Adipose tissue (tissue), 3 donors: ENCODE data around the gene FAM120C. TPM values are rescaled to one million over a fixed set of nuclear protein-coding genes. Genes with fewer than 3 reads are reported as not detected.

Experiments
- H3K27ac ChIP-seq: one replicate; pipeline ENCODE4 v1.5.1; 2013; ENCODE audit warnings: low read depth, low read length
- WGBS, 3 donors: extraction: QIAGEN DNeasy Blood & Tissue Kit; methylation state at CpG; one replicate each; pipeline ENCODE4 v1.1.7; 2013; 5-methylcytosine and 5-hydroxymethylcytosine counted together
- polyA plus RNA-seq, 3 donors: library from polyadenylated mRNA; stranded (reverse); fragments of 200-250 nt; gene quantifications; one replicate each; pipeline ENCODE4 v1.2.3, GENCODE V29; 2013
- donor health status: healthy with polysubstance abuse.
- donor health status: Bipolar disorder and iron deficiency.
- donor health status: healthy.

FAM120C gene
- polyA plus RNA-seq, 3 donors: 1.4 to 5.2 (median 2.6) TPM

- no peak overlapping the region for H3K27ac ChIP-seq
- WGBS, 3 donors: 80 to 94% (median 92%) methylated on average over 3 of the region's 3 CpGs
Observed at GRCh38 chrX:54172455-54172854, 10.6 kb downstream of the FAM120C start.

GRCh38 chrX:54171527-54172250 is 11.4 kb downstream of the FAM120C start:
- no peak overlapping the region for H3K27ac ChIP-seq
- WGBS, 3 donors: 58 to 85% (median 66%) methylated on average over 4 of the region's 4 CpGs

DNA sequence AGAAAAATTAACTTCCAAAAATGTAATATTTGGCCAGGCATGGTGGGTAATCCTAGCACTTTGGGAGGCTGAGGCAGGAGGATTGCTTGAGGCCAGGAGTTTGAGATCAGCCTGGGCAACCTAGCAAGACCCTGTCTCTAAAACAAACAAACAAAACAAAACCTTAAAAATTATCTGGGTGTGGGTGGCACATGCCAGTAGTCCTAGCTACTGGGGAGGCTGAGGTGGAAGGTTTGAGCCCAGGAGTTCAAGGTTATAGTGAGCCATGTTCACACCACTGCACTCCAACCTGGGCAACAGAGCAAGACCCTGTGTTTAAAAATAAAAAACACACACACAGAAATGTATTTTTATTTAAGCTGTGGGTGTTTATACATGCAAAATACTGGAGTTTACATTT is 12.0 kb downstream of the FAM120C start:
- no peak overlapping the region for H3K27ac ChIP-seq

DNA sequence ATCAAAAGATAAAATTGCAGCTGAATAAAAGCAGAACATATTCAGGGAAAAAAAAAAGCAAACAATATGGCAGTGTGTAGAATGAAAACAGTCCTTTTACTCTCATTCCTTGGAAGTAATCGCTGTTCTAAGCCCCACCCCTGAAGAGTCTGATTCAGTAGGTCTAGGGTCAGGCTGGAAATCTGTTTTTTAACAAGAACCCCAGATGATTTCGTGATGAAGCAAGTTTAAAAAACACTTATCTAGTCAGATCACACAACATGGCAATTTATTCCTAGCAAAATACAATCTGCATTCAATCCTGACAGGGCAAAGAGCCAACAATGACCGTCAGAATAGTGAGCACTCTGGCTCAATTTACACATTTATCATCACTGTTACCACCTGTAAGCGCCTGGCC is 16.1 kb downstream of the FAM120C start:
- 32 to 47% (median 41%) methylated on average over 4 of the region's 4 CpGs for WGBS, 3 donors
- H3K27ac ChIP-seq: no peak overlapping the region

GRCh38 chrX:54157561-54157960 is 25.5 kb downstream of the FAM120C start:
- H3K27ac ChIP-seq: no peak overlapping the region

DNA sequence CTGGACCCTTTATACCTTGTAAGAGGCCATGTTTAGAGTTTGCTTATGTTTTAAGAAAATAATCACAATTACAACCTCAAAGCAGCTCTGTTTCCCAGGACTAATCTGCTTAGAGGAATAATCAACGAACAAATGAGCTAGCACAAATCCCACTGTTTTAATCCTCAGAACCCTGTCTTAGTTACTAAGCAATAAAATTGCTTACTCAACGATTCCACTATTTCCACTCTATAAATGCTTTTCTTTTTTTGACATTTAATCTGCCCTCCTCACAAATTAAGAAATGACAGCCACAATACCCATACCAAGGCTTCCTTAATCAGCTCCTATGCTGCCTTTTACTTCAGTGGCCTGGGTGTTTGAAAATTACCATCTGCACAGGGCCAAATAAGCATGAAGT is 48.8 kb downstream of the FAM120C start:
- no peak overlapping the region for H3K27ac ChIP-seq
- WGBS, 3 donors: 78 to 95% (median 84%) methylated on average over 2 of the region's 2 CpGs

- 84 to 98% (median 98%) methylated on average over 7 of the region's 7 CpGs for WGBS, 3 donors
- H3K27ac ChIP-seq: no peak overlapping the region
Observed at GRCh38 chrX:54116391-54116790, 66.7 kb downstream of the FAM120C start.

- H3K27ac ChIP-seq: no peak overlapping the region
- 61 to 81% (median 73%) methylated on average over 2 of the region's 2 CpGs for WGBS, 3 donors
Observed at GRCh38 chrX:54093571-54093970, 89.5 kb downstream of the FAM120C start.

GRCh38 chrX:54093159-54093558 is 89.9 kb downstream of the FAM120C start:
- WGBS, 3 donors: 71 to 92% (median 90%) methylated on average over 1 of the region's 1 CpG
- H3K27ac ChIP-seq: no peak overlapping the region

- 65 to 98% (median 80%) methylated on average over 2 of the region's 2 CpGs for WGBS, 3 donors
- no peak overlapping the region for H3K27ac ChIP-seq
Observed at GRCh38 chrX:54090880-54091279, 92.2 kb downstream of the FAM120C start.

DNA sequence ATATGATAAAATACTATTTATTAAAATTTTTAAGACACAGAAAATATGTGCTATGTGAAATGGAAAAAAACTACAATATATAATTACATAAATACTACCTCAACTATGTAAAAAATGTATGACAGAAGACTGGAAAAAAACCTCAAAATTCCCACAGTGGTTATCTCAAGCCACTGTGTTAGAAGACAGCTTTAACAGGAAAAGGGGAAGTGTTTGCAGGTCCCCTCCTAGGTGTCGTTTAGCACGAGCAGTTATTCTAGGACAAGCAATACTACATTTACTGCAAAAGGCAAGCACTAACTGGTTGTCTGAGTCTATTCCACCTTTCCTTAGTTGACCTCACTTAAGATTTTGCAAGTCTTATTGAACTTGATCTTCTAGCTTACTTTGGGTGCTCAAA is 93.9 kb downstream of the FAM120C start:
- 75 to 95% (median 77%) methylated on average over 2 of the region's 2 CpGs for WGBS, 3 donors
- H3K27ac ChIP-seq: no peak overlapping the region

DNA sequence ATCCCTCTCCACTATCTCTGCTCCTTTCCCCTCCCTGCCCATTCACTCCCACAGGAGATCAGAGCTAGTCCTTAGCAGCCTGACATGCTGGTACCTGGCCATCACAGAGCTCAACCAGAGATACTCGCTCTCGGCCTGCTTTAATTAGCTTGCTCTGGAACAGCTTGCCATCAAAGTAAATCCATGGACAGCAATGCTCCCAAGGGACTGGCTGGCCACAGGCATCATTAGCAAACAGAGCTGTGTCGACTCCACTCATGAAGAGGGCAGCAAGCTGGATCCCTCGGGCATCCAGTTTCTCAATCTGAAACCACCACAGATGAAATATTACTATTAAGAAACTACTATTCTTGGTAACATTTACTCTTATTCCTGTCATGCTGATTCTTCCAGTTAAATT is 95.4 kb downstream of the FAM120C start:
- WGBS, 3 donors: 69 to 89% (median 69%) methylated on average over 4 of the region's 4 CpGs
- no peak overlapping the region for H3K27ac ChIP-seq

DNA sequence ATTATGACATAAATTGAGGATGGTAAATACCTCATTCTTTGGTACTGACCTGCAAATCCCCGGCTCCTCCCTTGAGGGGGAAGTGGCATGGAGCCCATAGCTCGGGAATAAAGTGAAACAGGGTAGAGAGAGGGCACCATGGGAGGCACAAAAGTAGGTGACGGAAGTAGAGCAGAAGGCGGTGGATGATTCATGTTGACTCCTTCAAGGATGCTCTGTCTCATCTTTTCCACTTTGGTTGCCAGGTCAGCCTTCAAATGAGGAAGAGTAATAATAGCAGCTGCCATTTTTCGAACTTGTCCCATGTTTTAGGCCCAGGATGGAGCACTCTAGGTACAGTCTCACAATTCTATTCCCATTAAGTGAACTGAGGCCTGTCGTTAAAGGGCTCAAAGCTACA is 97.4 kb downstream of the FAM120C start:
- 80 to 97% (median 92%) methylated on average over 6 of the region's 6 CpGs for WGBS, 3 donors
- H3K27ac ChIP-seq: no peak overlapping the region

DNA sequence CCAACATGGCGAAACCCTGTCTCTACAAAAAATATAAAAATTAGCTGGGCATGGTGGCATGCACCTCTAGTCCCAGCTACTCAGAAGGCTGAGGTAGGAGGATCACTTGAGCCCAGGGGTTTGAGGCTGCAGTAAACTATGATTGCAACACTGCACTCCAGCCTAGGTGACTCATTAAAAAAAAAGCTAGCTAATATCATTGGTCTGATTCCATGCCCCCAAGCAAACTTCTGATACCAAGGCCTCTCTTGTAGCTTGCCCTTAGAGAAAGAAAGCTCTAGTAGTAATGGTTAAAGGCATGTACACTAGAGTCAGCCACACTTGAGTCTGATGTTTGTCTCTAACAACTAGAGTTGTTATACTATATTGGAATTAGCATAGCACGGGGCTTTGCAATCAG is 106.2 kb downstream of the FAM120C start:
- WGBS, 3 donors: 78 to 98% (median 97%) methylated on average over 2 of the region's 2 CpGs
- no peak overlapping the region for H3K27ac ChIP-seq

GRCh38 chrX:54074826-54075225 is 108.2 kb downstream of the FAM120C start:
- H3K27ac ChIP-seq: no peak overlapping the region
- WGBS, 3 donors: 89 to 100% (median 96%) methylated on average over 6 of the region's 6 CpGs

GRCh38 chrX:54067766-54068165 is 115.3 kb downstream of the FAM120C start:
- 30 to 89% (median 40%) methylated on average over 2 of the region's 2 CpGs for WGBS, 3 donors

DNA sequence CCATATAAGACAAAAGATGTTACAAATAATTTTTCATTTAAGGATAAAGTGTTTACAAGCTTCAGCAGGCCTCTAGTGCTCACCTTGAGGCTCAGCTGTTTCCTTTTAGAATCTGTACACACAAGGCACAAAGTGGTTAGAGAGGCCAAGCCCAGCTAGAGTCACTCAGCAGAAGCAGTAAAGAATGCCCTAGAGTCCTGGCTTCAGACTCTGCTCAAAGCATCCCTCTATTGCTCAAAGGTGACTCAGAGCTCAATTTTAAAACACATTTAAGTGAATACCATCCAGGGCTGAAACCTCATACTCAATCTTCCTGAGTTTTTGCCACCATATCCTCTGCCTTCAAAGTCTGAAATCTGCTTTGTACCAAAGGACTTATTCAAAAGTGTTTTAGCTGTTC is 116.2 kb downstream of the FAM120C start:
- no peak overlapping the region for H3K27ac ChIP-seq

More at GRCh38 chrX:54067766-54068165, 115.3 kb downstream of the FAM120C start:
- H3K27ac ChIP-seq: no peak overlapping the region

DNA sequence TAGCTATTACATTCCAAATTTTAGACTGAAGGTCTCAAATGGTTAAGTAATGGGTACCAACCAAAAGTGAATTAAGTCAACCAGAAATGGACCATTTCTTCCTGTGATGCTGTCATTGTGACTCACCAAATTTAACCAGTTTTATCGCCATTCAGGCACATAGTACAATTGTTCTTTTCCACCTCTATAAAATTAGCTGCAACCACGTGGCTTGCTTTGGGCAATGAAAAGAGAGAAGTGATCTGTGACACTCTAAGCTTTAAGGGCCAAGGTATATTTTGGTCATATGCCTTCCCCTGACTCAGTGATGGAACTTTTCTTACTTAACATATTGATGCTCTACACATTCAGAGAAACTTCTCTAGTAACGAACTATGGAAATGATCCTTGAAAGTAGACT is 118.5 kb downstream of the FAM120C start:
- H3K27ac ChIP-seq: no peak overlapping the region
- 79 to 96% (median 93%) methylated on average over 3 of the region's 3 CpGs for WGBS, 3 donors

DNA sequence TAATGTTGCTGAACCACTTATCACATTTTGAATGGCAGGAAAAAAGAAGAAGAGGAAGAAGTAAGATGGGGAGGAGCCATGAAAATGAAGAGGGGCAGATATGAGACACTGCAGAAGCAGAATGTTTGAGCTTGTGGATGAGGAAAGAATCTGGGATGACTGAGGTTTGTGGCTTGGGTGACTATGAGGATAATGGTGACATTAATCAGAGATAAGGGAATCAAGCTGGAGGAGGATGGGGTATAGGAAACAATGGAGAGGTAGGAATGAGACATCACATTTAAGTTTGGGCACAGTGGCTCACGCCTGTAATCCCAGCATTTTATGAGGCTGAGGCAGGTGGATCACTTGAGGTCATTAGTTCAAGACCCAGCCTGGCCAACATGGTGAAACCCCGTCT is 119.7 kb downstream of the FAM120C start:
- WGBS, 3 donors: 83 to 87% (median 84%) methylated on average over 2 of the region's 2 CpGs
- no peak overlapping the region for H3K27ac ChIP-seq

DNA sequence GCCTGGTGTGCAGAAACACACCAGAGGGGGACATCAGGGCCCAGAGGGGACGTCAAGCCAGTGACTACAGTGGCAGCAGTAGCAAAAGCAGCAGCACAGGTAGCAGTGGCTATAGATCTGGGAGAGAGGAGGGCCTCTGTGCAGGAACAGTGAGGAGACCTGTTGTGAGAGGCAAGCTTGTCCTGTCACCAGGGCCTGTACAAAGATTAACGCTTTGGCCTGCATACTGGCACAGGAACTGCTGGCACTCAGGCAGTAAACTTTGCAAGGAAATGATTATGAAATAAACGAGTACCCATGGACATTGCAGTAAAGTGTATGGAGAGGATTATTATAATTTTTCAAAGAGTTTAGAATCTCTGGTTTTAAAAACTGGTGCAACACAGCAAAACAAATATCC is 133.3 kb downstream of the FAM120C start:
- no peak overlapping the region for H3K27ac ChIP-seq
- WGBS, 3 donors: 27 to 35% (median 34%) methylated on average over 3 of the region's 3 CpGs

DNA sequence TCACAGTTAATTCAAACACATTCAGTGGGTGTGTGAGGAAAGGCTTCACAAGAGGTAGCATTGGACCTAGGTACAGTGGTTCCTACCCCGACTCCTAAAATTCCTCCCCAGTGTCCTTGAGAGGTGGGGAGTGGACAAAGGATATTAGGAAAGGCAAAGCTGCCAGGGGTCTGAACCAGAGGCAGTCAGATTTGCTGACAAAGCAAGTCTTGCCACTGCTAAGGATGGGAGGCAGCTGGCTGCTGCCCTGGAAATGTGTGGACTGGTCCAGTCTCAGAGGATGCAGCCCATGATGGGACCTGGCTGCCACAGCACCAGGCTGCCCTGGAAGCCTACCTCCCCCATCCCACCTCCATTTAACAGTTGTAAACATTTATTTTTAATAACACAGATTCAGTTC is 134.6 kb downstream of the FAM120C start:
- no peak overlapping the region for H3K27ac ChIP-seq
- WGBS, 3 donors: 62 to 83% (median 81%) methylated on average over 1 of the region's 1 CpG
